IMR-90 (cell line): ENCODE measurements around the gene NACC2. TPM values are rescaled to one million over a fixed set of nuclear protein-coding genes. Genes with fewer than 3 reads are reported as not detected.

Experiments used
- ATAC-seq: fragments of 200-7000 bp; cut with Tn5 transposase; 2 replicates; pipeline ENCODE4 v1.9.1; 2020; ENCODE audit warnings: low read depth, mild to moderate bottlenecking, moderate library complexity
- BruUV-seq: library from RNA; stranded (reverse); fragments of 400-500 nt; replicated peaks from 2 replicates; lab custom pipeline; 2021; lab: Mats Ljungman, UMichigan
- CTCF ChIA-PET: fragments of 300-600 bp; formaldehyde crosslinking; extraction: SDS; loops from one replicate; lab custom pipeline; 2021; ENCODE audit warnings: antibody characterized with exemption; lab: Yijun Ruan, JAX
- POLR2A ChIA-PET: fragments of 300-600 bp; sonication (Branson Sonifier 250); formaldehyde crosslinking; loops from one replicate; lab custom pipeline; 2022; ENCODE audit warnings: antibody characterized with exemption; ENCODE audit not compliant: unreplicated experiment; lab: Charles Lee
- DNase-seq: peaks from one replicate; pipeline ENCODE4 v3.0.0; 2013
- H2AFZ ChIP-seq: replicated peaks from 2 replicates; pipeline ENCODE3; 2013; ENCODE audit warnings: low read length, mild to moderate bottlenecking; ENCODE audit not compliant: poor library complexity
- H2AK5ac ChIP-seq: 2 replicates; pipeline ENCODE4 v1.6.1; 2013; ENCODE audit warnings: low read depth, low read length, inconsistent platforms
- H2AK9ac ChIP-seq: replicated peaks from 2 replicates; pipeline ENCODE3; 2013; ENCODE audit warnings: mild to moderate bottlenecking, low read depth, low read length, moderate library complexity; ENCODE audit not compliant: poor library complexity
- H2BK120ac ChIP-seq: 2 replicates; pipeline ENCODE4 v1.6.1; 2013; ENCODE audit warnings: low read depth, low read length, inconsistent platforms
- H2BK15ac ChIP-seq: 3 replicates; pipeline ENCODE4 v1.6.1; 2013; ENCODE audit warnings: low read depth, low read length, inconsistent platforms
- H2BK20ac ChIP-seq: 2 replicates; pipeline ENCODE4 v1.6.1; 2013; ENCODE audit warnings: low read depth, mild to moderate bottlenecking, inconsistent platforms, low read length, moderate library complexity
- H2BK5ac ChIP-seq: 2 replicates; pipeline ENCODE4 v1.6.1; 2013; ENCODE audit warnings: mild to moderate bottlenecking, low read depth, low read length, inconsistent platforms; ENCODE audit not compliant: poor library complexity, severe bottlenecking
- H3K14ac ChIP-seq: replicated peaks from 2 replicates; pipeline ENCODE4 v1.6.1; 2013; ENCODE audit warnings: low read depth, low read length, inconsistent platforms
- H3K18ac ChIP-seq: 2 replicates; pipeline ENCODE4 v1.6.1; 2013; ENCODE audit warnings: low read depth, low read length, control low read depth
- H3K23ac ChIP-seq: 2 replicates; pipeline ENCODE4 v1.6.1; 2013; ENCODE audit warnings: low read depth, low read length, inconsistent platforms
- H3K27ac ChIP-seq: 2 replicates; pipeline ENCODE4 v1.5.1; 2013; ENCODE audit warnings: mild to moderate bottlenecking, control low read depth, low read length; ENCODE audit not compliant: insufficient read depth
- H3K27me3 ChIP-seq: 2 replicates; pipeline ENCODE4 v1.6.1; 2013; ENCODE audit warnings: low read length; ENCODE audit not compliant: control insufficient read depth, insufficient read depth
- H3K36me3 ChIP-seq: 2 replicates; pipeline ENCODE4 v1.6.1; 2013; ENCODE audit warnings: low read length, mixed read lengths; ENCODE audit not compliant: control insufficient read depth, insufficient read depth
- H3K4ac ChIP-seq: 2 replicates; pipeline ENCODE4 v1.6.1; 2013; ENCODE audit warnings: low read depth, low read length, inconsistent platforms
- H3K4me1 ChIP-seq: 2 replicates; pipeline ENCODE4 v1.6.1; 2013; ENCODE audit warnings: low read length, mixed read lengths; ENCODE audit not compliant: control insufficient read depth, insufficient read depth
- H3K4me2 ChIP-seq: 2 replicates; pipeline ENCODE4 v1.6.1; 2013; ENCODE audit warnings: low read depth, mild to moderate bottlenecking, control low read depth, low read length, moderate library complexity
- H3K4me3 ChIP-seq: 2 replicates; pipeline ENCODE4 v1.5.1; 2013; ENCODE audit warnings: low read depth, mild to moderate bottlenecking, control low read depth, low read length, moderate library complexity; ENCODE audit not compliant: insufficient read depth
- H3K56ac ChIP-seq: 2 replicates; pipeline ENCODE4 v1.6.1; 2013; ENCODE audit warnings: low read length, inconsistent platforms; ENCODE audit not compliant: insufficient read depth; ENCODE audit errors: extremely low read depth
- H3K79me1 ChIP-seq, 2 experiments: 2 replicates each; pipeline ENCODE4 v1.6.1; 2013; ENCODE audit warnings: low read length in 2 of 2, inconsistent platforms in 1 of 2, low read depth in 1 of 2
- H3K9ac ChIP-seq: 2 replicates; pipeline ENCODE4 v1.6.1; 2013; ENCODE audit warnings: low read depth, low read length, control low read depth
- H3K9me1 ChIP-seq: 2 replicates; pipeline ENCODE4 v1.6.1; 2013; ENCODE audit warnings: low read length, inconsistent platforms; ENCODE audit not compliant: insufficient read depth
- H3K9me3 ChIP-seq: 2 replicates; pipeline ENCODE4 v1.6.1; 2013; ENCODE audit warnings: low read length; ENCODE audit not compliant: control insufficient read depth, insufficient read depth
- H4K20me1 ChIP-seq: 2 replicates; pipeline ENCODE4 v1.6.1; 2013; ENCODE audit warnings: low read length, inconsistent platforms; ENCODE audit not compliant: insufficient read depth
- H4K5ac ChIP-seq: 2 replicates; pipeline ENCODE4 v1.6.1; 2013; ENCODE audit warnings: mild to moderate bottlenecking, low read depth, low read length, control low read depth
- H4K8ac ChIP-seq, 2 experiments: 2 replicates each; pipeline ENCODE4 v1.6.1; 2013; ENCODE audit warnings: low read depth in 2 of 2, low read length in 2 of 2, control low read depth in 1 of 2, inconsistent platforms in 1 of 2
- H4K91ac ChIP-seq: 2 replicates; pipeline ENCODE4 v1.6.1; 2013; ENCODE audit warnings: low read depth, low read length, inconsistent platforms; ENCODE audit not compliant: insufficient read depth
- BHLHE40 ChIP-seq: fragments of 150-350 bp; IDR thresholded peaks from 2 replicates; pipeline ENCODE4 v1.6.1; 2016; ENCODE audit warnings: mild to moderate bottlenecking, low read depth, low read length
- CEBPB ChIP-seq: IDR thresholded peaks from 2 replicates; pipeline ENCODE4 v1.6.1; 2012; ENCODE audit warnings: low read depth, low read length, improper control_type of control experiment
- CHD1 ChIP-seq: IDR thresholded peaks from 2 replicates; pipeline ENCODE4 v1.6.1; 2012; ENCODE audit warnings: low read depth, low read length, improper control_type of control experiment
- CTCF ChIP-seq: conservative IDR thresholded peaks from 2 replicates; pipeline ENCODE4 v1.5.1; 2012; ENCODE audit warnings: mild to moderate bottlenecking, low read depth, low read length, improper control_type of control experiment
- FOS ChIP-seq: fragments of 150-350 bp; IDR thresholded peaks from 2 replicates; pipeline ENCODE4 v1.6.1; 2016; ENCODE audit warnings: low read depth, low read length
- MAZ ChIP-seq: IDR thresholded peaks from 2 replicates; pipeline ENCODE4 v1.6.1; 2012; ENCODE audit warnings: low read depth, mild to moderate bottlenecking, low read length, improper control_type of control experiment, moderate library complexity, borderline replicate concordance
- MXI1 ChIP-seq: IDR thresholded peaks from 2 replicates; pipeline ENCODE4 v1.6.1; 2012; ENCODE audit warnings: low read depth, mild to moderate bottlenecking, low read length, moderate library complexity, borderline replicate concordance
- POLR2A ChIP-seq: IDR thresholded peaks from 2 replicates; pipeline ENCODE4 v1.6.1; 2012; ENCODE audit warnings: mild to moderate bottlenecking, low read depth, low read length
- RAD21 ChIP-seq: IDR thresholded peaks from 2 replicates; pipeline ENCODE4 v1.6.1; 2012; ENCODE audit warnings: low read length, improper control_type of control experiment
- RFX5 ChIP-seq: IDR thresholded peaks from 2 replicates; pipeline ENCODE4 v1.8.0; 2012; ENCODE audit warnings: low read depth, mild to moderate bottlenecking, low read length, moderate library complexity
- USF2 ChIP-seq: fragments of 150-350 bp; IDR thresholded peaks from 2 replicates; pipeline ENCODE4 v1.6.1; 2017; ENCODE audit warnings: mild to moderate bottlenecking, antibody characterized with exemption, low read length, low read depth
- WGBS, 2 experiments: methylation state at CpG; one replicate each; pipeline versions ENCODE4 v1.1.5 to v1.1.7; 2013; ENCODE audit warnings: missing lambda C conversion rate in 2 of 2; ENCODE audit not compliant: insufficient read length in 1 of 2; ENCODE audit errors: extremely low coverage in 2 of 2; 5-methylcytosine and 5-hydroxymethylcytosine counted together
- dilution Hi-C: fragments of 300-500 bp; cut with HindIII; formaldehyde crosslinking; loops from one replicate; pipeline ENCODE4 v1.14.3; 2018; ENCODE audit warnings: low sequenced_read_pairs; ENCODE audit not compliant: unreplicated experiment
- in situ Hi-C: fragments of 300-500 bp; cut with MboI; formaldehyde crosslinking; loops from 3 replicates; pipeline ENCODE4 v1.14.3; 2019; ENCODE audit warnings: low sequenced_read_pairs, inconsistent platforms, mixed read lengths
- intact Hi-C: fragments of 100-400 bp; cut with micrococcal nuclease; formaldehyde crosslinking; loops from 2 replicates; pipeline ENCODE4 v1.10.0; 2022
- polyA plus RNA-seq, 3 experiments: library from polyadenylated mRNA; depleted of rRNA; stranded (reverse); fragments of >200 nt; gene quantifications; 2 replicates each; pipeline ENCODE4 v1.2.3, GENCODE V29; 2012; ENCODE audit warnings: low replicate concordance in 1 of 3
- total RNA-seq: library from RNA; depleted of rRNA; stranded (reverse); fragments of >200 nt; gene quantifications from 2 replicates; pipeline ENCODE4 v1.2.3, GENCODE V29; 2012
- TF ChIP-seq, protein P1 (sequence below): fragments of 150-350 bp; IDR thresholded peaks from 2 replicates; pipeline ENCODE4 v1.6.1; 2016; ENCODE audit warnings: low read depth, mild to moderate bottlenecking, low read length, moderate library complexity, borderline replicate concordance

NACC2 gene
- total and polyA plus RNA-seq, 2 of the 4 experiments (the other 2 are of a cell fraction): 7.9 to 19.0 TPM

DNA sequence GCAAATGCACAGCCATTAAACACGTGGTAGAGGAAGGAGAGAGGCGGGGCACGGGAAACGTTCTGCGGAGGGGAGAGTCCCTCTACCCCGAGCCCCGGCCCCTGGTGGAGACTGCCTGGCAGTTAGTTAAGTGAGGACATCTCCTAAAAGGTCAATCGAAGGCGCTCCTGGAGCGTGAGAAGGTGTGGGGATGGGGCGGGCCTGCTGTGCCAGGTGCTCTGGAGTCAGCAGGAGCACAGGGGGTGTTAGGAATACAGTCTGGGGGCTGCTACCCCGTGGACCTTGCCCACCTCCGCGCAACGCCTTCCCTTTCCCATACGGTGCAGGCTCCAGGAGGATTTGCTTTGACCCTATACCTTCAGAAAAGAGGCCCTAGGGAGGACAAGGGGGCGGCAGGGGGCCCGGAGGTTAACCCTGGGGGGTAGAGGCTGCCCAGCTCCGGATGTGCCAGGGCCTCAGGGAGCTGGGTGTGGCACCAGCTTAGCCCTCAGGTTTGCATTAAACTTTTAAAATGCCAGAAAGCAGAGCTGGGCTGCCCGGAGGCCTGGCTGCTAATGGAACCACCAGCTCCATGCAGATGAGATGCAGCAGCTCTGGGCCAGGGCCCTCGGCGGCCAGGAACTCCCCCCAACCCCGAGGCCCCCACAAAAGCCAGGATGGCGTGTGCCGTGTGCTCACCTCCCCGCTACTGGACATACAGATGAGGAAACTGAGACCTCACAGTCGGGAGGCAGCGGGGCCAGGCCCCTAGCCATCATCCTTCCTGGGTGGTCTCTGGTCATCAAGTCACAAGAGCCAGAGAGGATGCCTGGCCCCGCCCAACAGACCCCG lies 39.2 kb downstream of the NACC2 start:
- Histone ChIP-seq H3K79me1 (peaks cover 17 to 78% of the 10 kb centered on the region in 2 experiments), H4K91ac (no peak overlapping the region), H3K27me3 (no peaks in the 10 kb centered on the region), H3K9me1 (peaks cover 22% of the 10 kb centered on the region; the same call in 1 of the 2 replicates), H2BK15ac (no peak overlapping the region), H3K4ac (no peak overlapping the region), H3K56ac (no peak overlapping the region), H3K23ac (no peak overlapping the region), H3K18ac (no peak overlapping the region), H3K9ac (no peak overlapping the region), H4K8ac (no peak overlapping the region), H2BK120ac (no peak overlapping the region), H3K27ac (no peak overlapping the region), H2BK20ac (no peak overlapping the region), H2AK5ac (no peak overlapping the region), H3K36me3 (no peaks in the 10 kb centered on the region), H2AK9ac (peak overlapping the region; percentile 66), H3K14ac (no peak overlapping the region), H4K20me1 (peaks cover 73% of the 10 kb centered on the region), H2AFZ (no peak overlapping the region), H3K9me3 (no peaks in the 10 kb centered on the region), H3K4me3 (no peak overlapping the region), H3K4me2 (no peak overlapping the region), H3K4me1 (peaks cover 29% of the 10 kb centered on the region), H4K5ac (no peak overlapping the region), H2BK5ac (no peak overlapping the region)
- 79% methylated on average over 5 of the region's 30 CpGs; no CpG with 5 or more reads in 1 of the 2 experiments for WGBS, 2 experiments
- BruUV-seq: no TSS peak
- ChIA-PET POLR2A (no interaction called here), CTCF (no interaction called here)
- dilution Hi-C loops (no loop called here), intact Hi-C loops (no loop called here), in situ Hi-C loops (no loop called here)
- no peak for DNase-seq
- no peak for ATAC-seq
- TF ChIP-seq POLR2A (no peak), USF2 (no peak), BHLHE40 (no peak), CEBPB (no peak), CHD1 (no peak), RAD21 (no peak), MXI1 (no peak), RFX5 (no peak), CTCF (no peak), MAZ (no peak), FOS (no peak)
- TF ChIP-seq, protein P1, sequence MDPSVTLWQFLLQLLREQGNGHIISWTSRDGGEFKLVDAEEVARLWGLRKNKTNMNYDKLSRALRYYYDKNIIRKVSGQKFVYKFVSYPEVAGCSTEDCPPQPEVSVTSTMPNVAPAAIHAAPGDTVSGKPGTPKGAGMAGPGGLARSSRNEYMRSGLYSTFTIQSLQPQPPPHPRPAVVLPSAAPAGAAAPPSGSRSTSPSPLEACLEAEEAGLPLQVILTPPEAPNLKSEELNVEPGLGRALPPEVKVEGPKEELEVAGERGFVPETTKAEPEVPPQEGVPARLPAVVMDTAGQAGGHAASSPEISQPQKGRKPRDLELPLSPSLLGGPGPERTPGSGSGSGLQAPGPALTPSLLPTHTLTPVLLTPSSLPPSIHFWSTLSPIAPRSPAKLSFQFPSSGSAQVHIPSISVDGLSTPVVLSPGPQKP: no peak
